ENCODE measurements around the gene MAP3K5.

Gene MAP3K5

DNA sequence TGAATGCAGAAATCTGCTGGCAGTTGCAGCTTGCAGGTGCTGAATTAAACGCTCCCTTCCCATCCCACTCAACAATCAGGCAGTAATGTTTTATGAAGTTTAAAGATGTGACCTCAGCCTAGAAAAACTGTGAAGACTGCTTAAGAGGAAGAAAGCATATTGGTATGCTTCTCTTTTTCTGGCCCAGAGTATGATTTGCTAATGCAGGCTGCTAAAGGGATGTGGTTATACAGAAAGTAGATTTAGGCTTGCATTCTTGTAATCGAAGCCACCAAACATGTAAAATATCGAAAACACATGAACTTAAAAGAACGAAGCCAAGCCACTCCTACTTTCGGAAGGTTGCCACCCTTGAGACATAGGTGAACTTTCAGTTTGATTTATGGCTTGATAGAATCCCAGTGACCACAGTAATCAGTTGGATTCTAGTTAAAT, 40.7 kb downstream of the MAP3K5 start:
- no peak for TF ChIP-seq TAF1 (IDR thresholded peaks at IDR 0.05; ENCODE audit: borderline replicate concordance, insufficient read depth, low read length)
- no peak for TF ChIP-seq FOXP2 (optimal IDR thresholded peaks at IDR 0.05; ENCODE audit: borderline replicate concordance, extremely low read depth, extremely low read length, insufficient read depth)
- no peak for TF ChIP-seq REST (IDR thresholded peaks at IDR 0.05; ENCODE audit: insufficient read depth in 1 of 2, low read depth in 2 of 2, low read length in 2 of 2)
- no peak for TF ChIP-seq SIN3A (IDR thresholded peaks at IDR 0.05; ENCODE audit: borderline replicate concordance, insufficient read depth, low read length)
- no peak for TF ChIP-seq POLR2AphosphoS5 (IDR thresholded peaks at IDR 0.05; ENCODE audit: low read depth, low read length)

GRCh38 chr6:136750696-136751521, 41.4 kb downstream of the MAP3K5 start:
- TF ChIP-seq POLR2AphosphoS5 (IDR thresholded peaks at IDR 0.05; ENCODE audit: low read depth, low read length) (no peak), SIN3A (IDR thresholded peaks at IDR 0.05; ENCODE audit: borderline replicate concordance, insufficient read depth, low read length) (no peak), TAF1 (IDR thresholded peaks at IDR 0.05; ENCODE audit: borderline replicate concordance, insufficient read depth, low read length) (no peak), REST (IDR thresholded peaks at IDR 0.05; ENCODE audit: insufficient read depth in 1 of 2, low read depth in 2 of 2, low read length in 2 of 2) (no peak), FOXP2 (optimal IDR thresholded peaks at IDR 0.05; ENCODE audit: borderline replicate concordance, extremely low read depth, extremely low read length, insufficient read depth) (no peak)

DNA sequence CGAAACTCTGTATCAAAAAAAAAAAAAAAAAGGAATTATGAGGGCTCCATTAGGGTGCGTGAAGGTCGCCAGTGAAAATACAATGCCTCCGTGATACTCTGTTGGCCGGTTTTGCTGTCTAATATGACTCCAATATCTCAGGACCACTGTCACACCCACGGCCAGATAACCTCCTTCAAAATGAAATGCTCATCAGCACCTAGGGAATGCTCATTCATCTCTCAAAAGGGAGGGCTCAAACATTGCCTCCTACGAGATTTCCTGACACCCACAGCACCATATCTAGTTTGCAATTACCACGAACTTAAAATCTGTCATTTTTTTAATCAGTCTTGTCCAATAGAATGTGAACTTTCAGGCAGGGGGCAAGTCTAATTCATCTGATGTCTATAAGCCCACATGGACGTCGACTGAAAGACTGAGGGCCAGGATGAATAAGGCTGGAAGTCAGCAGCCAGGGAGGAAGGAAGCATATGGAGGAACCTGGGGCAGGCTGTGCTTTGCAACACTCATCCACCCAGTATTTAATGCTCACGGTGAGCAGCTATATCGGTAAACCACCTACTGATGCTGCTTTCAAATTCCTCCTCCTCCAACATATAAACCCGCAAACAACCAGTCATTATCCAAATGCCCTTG, 42.8 kb downstream of the MAP3K5 start:
- TF ChIP-seq POLR2AphosphoS5 (IDR thresholded peaks at IDR 0.05; ENCODE audit: low read depth, low read length) = no peak

GRCh38 chr6:136747507-136747906, 44.8 kb downstream of the MAP3K5 start:
- no peak for TF ChIP-seq REST (IDR thresholded peaks at IDR 0.05; ENCODE audit: insufficient read depth in 1 of 2, low read depth in 2 of 2, low read length in 2 of 2)
- no peak for TF ChIP-seq FOXP2 (optimal IDR thresholded peaks at IDR 0.05; ENCODE audit: borderline replicate concordance, extremely low read depth, extremely low read length, insufficient read depth)
- no peak for TF ChIP-seq SIN3A (IDR thresholded peaks at IDR 0.05; ENCODE audit: borderline replicate concordance, insufficient read depth, low read length)
- no peak for TF ChIP-seq TAF1 (IDR thresholded peaks at IDR 0.05; ENCODE audit: borderline replicate concordance, insufficient read depth, low read length)
- TF ChIP-seq POLR2AphosphoS5 (IDR thresholded peaks at IDR 0.05; ENCODE audit: low read depth, low read length) = no peak

- no peak for TF ChIP-seq SIN3A (IDR thresholded peaks at IDR 0.05; ENCODE audit: borderline replicate concordance, insufficient read depth, low read length)
- TF ChIP-seq TAF1 (IDR thresholded peaks at IDR 0.05; ENCODE audit: borderline replicate concordance, insufficient read depth, low read length) = no peak
- no peak for TF ChIP-seq REST (IDR thresholded peaks at IDR 0.05; ENCODE audit: insufficient read depth in 1 of 2, low read depth in 2 of 2, low read length in 2 of 2)
- TF ChIP-seq POLR2AphosphoS5 (IDR thresholded peaks at IDR 0.05; ENCODE audit: low read depth, low read length) = no peak
- no peak for TF ChIP-seq FOXP2 (optimal IDR thresholded peaks at IDR 0.05; ENCODE audit: borderline replicate concordance, extremely low read depth, extremely low read length, insufficient read depth)
Measured at GRCh38 chr6:136745300-136745699, 47.0 kb downstream of the MAP3K5 start.
